Lower leg skin (tissue), 4 donors: ENCODE measurements around the gene KCNMA1. TPM values are rescaled to one million over a fixed set of nuclear protein-coding genes. Genes with fewer than 3 reads are reported as not detected.

Source experiments
- DNase-seq, 2 donors: peaks; one replicate each; pipeline ENCODE4 v3.0.0-alpha.2; 2019; ENCODE audit warnings: low spot score in 2 of 2
- H3K4me3 ChIP-seq: fragments of 200-600 bp; sonication (generic); 2 replicates; pipeline ENCODE4 v1.5.1; 2017; ENCODE audit warnings: mild to moderate bottlenecking, low read depth; ENCODE audit not compliant: poor library complexity, severe bottlenecking
- CTCF ChIP-seq, 3 donors: fragments of 450-650 bp; IDR thresholded peaks; one replicate each; pipeline ENCODE4 v1.5.1; 2016; ENCODE audit warnings: antibody characterized with exemption in 3 of 3, mild to moderate bottlenecking in 3 of 3, moderate library complexity in 2 of 3
- POLR2A ChIP-seq, 2 donors: fragments of 450-650 bp; IDR thresholded peaks; one replicate each; pipeline ENCODE4 v1.6.1; 2016 to 2017; ENCODE audit warnings: antibody characterized with exemption in 2 of 2, mild to moderate bottlenecking in 1 of 2, moderate library complexity in 1 of 2
- WGBS, 2 donors: methylation state at CpG; one replicate each; pipeline ENCODE4 v1.1.5; 2018; 5-methylcytosine and 5-hydroxymethylcytosine counted together
- intact Hi-C: fragments of 100-400 bp; cut with DNase I; formaldehyde crosslinking; loops from one replicate; pipeline ENCODE4 v1.15.0; 2023; ENCODE audit warnings: low total_unique reads
- total RNA-seq, 4 donors: library from RNA; depleted of rRNA; stranded (reverse); fragments of >200 nt; gene quantifications; one replicate each; pipeline ENCODE4 v1.1.0, GENCODE V29; 2016

KCNMA1 gene
- total RNA-seq, 4 donors from 2014 or later: 4.1 to 9.9 (median 6.5) TPM

DNA sequence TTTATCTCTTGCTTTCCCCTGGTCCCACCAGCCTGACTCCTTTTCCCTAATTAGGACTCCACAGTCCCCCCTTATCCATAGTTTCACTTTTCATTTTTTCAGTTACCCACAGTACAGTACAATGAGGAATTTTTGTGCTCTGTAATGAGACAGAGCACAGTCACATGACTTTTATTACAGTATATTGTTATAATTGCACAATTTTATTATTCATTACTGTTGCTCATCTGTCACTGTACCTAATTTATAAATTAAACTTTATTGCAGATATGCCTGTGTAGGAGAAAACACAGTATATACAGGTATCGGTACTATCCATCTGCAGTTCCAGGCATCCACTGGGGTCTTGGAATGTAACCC, 125.4 kb downstream of the KCNMA1 start:
- no peak overlapping the region for H3K4me3 ChIP-seq
- no peak for TF ChIP-seq POLR2A (IDR thresholded peaks at IDR 0.05)
- no peak for TF ChIP-seq CTCF (IDR thresholded peaks at IDR 0.05)
- intact Hi-C loops: no loop called here
- no peak for DNase-seq
- WGBS, 2 donors: 93% methylated on average over 1 of the region's 1 CpG

- no peak overlapping the region for H3K4me3 ChIP-seq
- WGBS, 2 donors: 87 to 89% methylated on average over 6 of the region's 6 CpGs
- intact Hi-C loops: no loop called here
- TF ChIP-seq CTCF (IDR thresholded peaks at IDR 0.05) (no peak), POLR2A (IDR thresholded peaks at IDR 0.05) (no peak)
- no peak for DNase-seq
These were observed 126.0 kb downstream of the KCNMA1 start for GRCh38 chr10:77511498-77512218.

GRCh38 chr10:77510695-77511094, 126.9 kb downstream of the KCNMA1 start:
- intact Hi-C loops: no loop called here
- 70 to 82% methylated on average over 7 of the region's 7 CpGs for WGBS, 2 donors
- no peak overlapping the region for H3K4me3 ChIP-seq
- no peak for DNase-seq
- no peak for TF ChIP-seq CTCF (IDR thresholded peaks at IDR 0.05)
- TF ChIP-seq POLR2A (IDR thresholded peaks at IDR 0.05): no peak

GRCh38 chr10:77510294-77510693, 127.3 kb downstream of the KCNMA1 start:
- intact Hi-C loops: no loop called here
- no peak overlapping the region for H3K4me3 ChIP-seq
- TF ChIP-seq CTCF (IDR thresholded peaks at IDR 0.05) (no peak), POLR2A (IDR thresholded peaks at IDR 0.05) (no peak)
- DNase-seq: no peak
- 80 to 91% methylated on average over 2 of the region's 2 CpGs for WGBS, 2 donors

- intact Hi-C loops: no loop called here
- WGBS, 2 donors: 90% methylated on average over 6 of the region's 6 CpGs
- no peak overlapping the region for H3K4me3 ChIP-seq
- TF ChIP-seq POLR2A (IDR thresholded peaks at IDR 0.05): no peak
- no peak for TF ChIP-seq CTCF (IDR thresholded peaks at IDR 0.05)
- no peak for DNase-seq
These were observed 128.2 kb downstream of the KCNMA1 start for GRCh38 chr10:77509391-77509790.
